ENCODE measurements around the gene FOXL3. TPM values are rescaled to one million over a fixed set of nuclear protein-coding genes. Genes with fewer than 3 reads are reported as not detected.

The FOXL3 gene
- polyA plus RNA-seq, 2 of the 4 experiments (the other 2 are of a cell fraction): not detected

DNA sequence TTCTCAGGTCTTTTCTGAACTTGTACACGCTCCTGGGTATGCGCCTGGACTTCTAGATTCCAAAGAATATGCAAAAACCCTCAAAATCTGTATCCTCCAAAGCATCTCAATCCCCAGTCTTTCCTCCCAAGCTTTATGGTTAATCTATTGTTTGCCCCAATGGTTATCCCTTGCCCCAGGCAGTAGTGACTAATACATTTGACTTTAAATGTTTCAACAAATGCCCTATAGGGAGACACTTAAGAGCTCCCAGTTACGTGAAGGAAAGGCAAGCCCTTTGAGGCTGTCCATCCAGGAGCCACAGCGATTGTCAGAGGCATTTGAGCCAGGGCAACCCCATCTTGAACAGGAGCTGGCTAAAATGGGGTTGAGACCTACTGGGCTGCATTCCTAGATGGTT lies 12.7 kb upstream of the FOXL3 start:
- ATAC-seq: no peak
- Histone ChIP-seq H3K27ac (no peak overlapping the region), H3K4me3 (no peak overlapping the region), H3K4me2 (no peak overlapping the region), H3K9me3 (peaks cover 46% of the 10 kb centered on the region), H3K4me1 (no peaks in the 10 kb centered on the region)
- TF ChIP-seq, protein P1, sequence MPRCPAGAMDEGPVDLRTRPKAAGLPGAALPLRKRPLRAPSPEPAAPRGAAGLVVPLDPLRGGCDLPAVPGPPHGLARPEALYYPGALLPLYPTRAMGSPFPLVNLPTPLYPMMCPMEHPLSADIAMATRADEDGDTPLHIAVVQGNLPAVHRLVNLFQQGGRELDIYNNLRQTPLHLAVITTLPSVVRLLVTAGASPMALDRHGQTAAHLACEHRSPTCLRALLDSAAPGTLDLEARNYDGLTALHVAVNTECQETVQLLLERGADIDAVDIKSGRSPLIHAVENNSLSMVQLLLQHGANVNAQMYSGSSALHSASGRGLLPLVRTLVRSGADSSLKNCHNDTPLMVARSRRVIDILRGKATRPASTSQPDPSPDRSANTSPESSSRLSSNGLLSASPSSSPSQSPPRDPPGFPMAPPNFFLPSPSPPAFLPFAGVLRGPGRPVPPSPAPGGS (IDR thresholded peaks at IDR 0.05): no peak
- TF ChIP-seq POLR2AphosphoS2 (conservative IDR thresholded peaks at IDR 0.05; ENCODE audit: low read length): no peak
- TF ChIP-seq EP300 (IDR thresholded peaks at IDR 0.05): no peak
- no peak for TF ChIP-seq TP53 (CRISPR knock-in tag; IDR thresholded peaks at IDR 0.05)
- no peak for TF ChIP-seq ZNF302 (CRISPR knock-in tag; IDR thresholded peaks at IDR 0.05)
- TF ChIP-seq BHLHE40 (IDR thresholded peaks at IDR 0.05; ENCODE audit: low read depth, low read length): no peak
- TF ChIP-seq, protein P2, sequence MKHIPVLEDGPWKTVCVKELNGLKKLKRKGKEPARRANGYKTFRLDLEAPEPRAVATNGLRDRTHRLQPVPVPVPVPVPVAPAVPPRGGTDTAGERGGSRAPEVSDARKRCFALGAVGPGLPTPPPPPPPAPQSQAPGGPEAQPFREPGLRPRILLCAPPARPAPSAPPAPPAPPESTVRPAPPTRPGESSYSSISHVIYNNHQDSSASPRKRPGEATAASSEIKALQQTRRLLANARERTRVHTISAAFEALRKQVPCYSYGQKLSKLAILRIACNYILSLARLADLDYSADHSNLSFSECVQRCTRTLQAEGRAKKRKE (CRISPR knock-in tag; IDR thresholded peaks at IDR 0.05; ENCODE audit: low read depth): no peak
- TF ChIP-seq HEYL (CRISPR knock-in tag; IDR thresholded peaks at IDR 0.05): no peak
- TF ChIP-seq RARB (CRISPR knock-in tag; IDR thresholded peaks at IDR 0.05): no peak
- TF ChIP-seq RFX5 (IDR thresholded peaks at IDR 0.05): no peak
- TF ChIP-seq MAFK (IDR thresholded peaks at IDR 0.05; ENCODE audit: partially characterized antibody): no peak
- no peak for TF ChIP-seq JUNB (IDR thresholded peaks at IDR 0.05)
- POLR2A ChIA-PET: no interaction called here
- 19% methylated on average over 4 of the region's 4 CpGs for WGBS (ENCODE audit: missing lambda C conversion rate)
- CTCF ChIA-PET: interaction anchor here (0.5 to 1.4 kb wide), 3 partner anchors 14 to 522 kb away, joined by 3 to 6 read pairs (median 5); no protein-coding TSS in a partner anchor
- no peak for DNase-seq (ENCODE audit: low read depth in 1 of 2, low spot score in 1 of 2)
- no peak for FAIRE-seq

DNA sequence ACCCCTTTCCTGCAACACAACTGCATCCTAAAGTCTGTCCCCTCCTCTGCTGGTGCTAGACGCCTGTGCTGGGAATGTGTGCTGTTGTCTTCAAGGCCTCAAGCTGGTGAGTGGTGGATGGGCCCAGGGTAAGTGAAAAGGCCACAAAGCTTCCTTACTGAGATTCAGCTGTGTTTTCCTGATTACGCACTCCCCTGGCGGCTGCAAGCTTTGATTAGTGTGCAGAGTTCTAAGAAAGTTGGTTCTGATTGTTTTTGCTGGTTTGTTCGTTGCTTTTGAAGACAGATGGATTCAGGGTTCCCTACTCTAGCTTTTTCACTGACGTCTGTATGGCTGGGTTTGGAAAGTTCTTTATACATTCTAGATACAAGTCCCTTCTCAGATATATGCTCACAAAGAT lies 11.9 kb upstream of the FOXL3 start:
- ChIA-PET POLR2A (no interaction called here), CTCF (no interaction called here)
- TF ChIP-seq EHMT2 (IDR thresholded peaks at IDR 0.05; ENCODE audit: low read depth) (no peak), MAZ (IDR thresholded peaks at IDR 0.05; ENCODE audit: borderline replicate concordance, low read depth, low read length) (no peak), RNF2 (IDR thresholded peaks at IDR 0.05; ENCODE audit: borderline replicate concordance, low read depth) (no peak), SMC3 (IDR thresholded peaks at IDR 0.05) (no peak), HOXA7 (CRISPR knock-in tag; IDR thresholded peaks at IDR 0.05) (no peak), HOXB5 (CRISPR knock-in tag; IDR thresholded peaks at IDR 0.05) (no peak), KDM5A (IDR thresholded peaks at IDR 0.05) (no peak), FOXS1 (CRISPR knock-in tag; IDR thresholded peaks at IDR 0.05) (no peak), CHD2 (IDR thresholded peaks at IDR 0.05; ENCODE audit: low read length, partially characterized antibody) (no peak), POLR2AphosphoS2 (conservative IDR thresholded peaks at IDR 0.05; ENCODE audit: low read length) (no peak), CBX8 (IDR thresholded peaks at IDR 0.05) (no peak), NR3C1 (IDR thresholded peaks at IDR 0.05) (no peak)
- TF ChIP-seq, protein P3, sequence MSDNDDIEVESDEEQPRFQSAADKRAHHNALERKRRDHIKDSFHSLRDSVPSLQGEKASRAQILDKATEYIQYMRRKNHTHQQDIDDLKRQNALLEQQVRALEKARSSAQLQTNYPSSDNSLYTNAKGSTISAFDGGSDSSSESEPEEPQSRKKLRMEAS (IDR thresholded peaks at IDR 0.05): no peak
- TF ChIP-seq, protein P2 (CRISPR knock-in tag; IDR thresholded peaks at IDR 0.05; ENCODE audit: low read depth): no peak
- TF ChIP-seq, protein P4, sequence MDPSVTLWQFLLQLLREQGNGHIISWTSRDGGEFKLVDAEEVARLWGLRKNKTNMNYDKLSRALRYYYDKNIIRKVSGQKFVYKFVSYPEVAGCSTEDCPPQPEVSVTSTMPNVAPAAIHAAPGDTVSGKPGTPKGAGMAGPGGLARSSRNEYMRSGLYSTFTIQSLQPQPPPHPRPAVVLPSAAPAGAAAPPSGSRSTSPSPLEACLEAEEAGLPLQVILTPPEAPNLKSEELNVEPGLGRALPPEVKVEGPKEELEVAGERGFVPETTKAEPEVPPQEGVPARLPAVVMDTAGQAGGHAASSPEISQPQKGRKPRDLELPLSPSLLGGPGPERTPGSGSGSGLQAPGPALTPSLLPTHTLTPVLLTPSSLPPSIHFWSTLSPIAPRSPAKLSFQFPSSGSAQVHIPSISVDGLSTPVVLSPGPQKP (IDR thresholded peaks at IDR 0.05; ENCODE audit: low read depth, low read length): no peak
- no peak overlapping the region for H3K27ac ChIP-seq
- no peak overlapping the region for H3K4me3 ChIP-seq
- no peak for ATAC-seq
- DNase-seq (ENCODE audit: low read depth in 1 of 2, low spot score in 1 of 2): no peak
- no peak for FAIRE-seq
- H3K4me1 ChIP-seq: no peaks in the 10 kb centered on the region
- H3K4me2 ChIP-seq: no peak overlapping the region
- WGBS (ENCODE audit: missing lambda C conversion rate): 50% methylated on average over 5 of the region's 5 CpGs
- H3K9me3 ChIP-seq: peaks cover 44% of the 10 kb centered on the region

Data from A549 (cell line).